ENCODE results near the gene DDX60. TPM values are rescaled to one million over a fixed set of nuclear protein-coding genes. Genes with fewer than 3 reads are reported as not detected.
"Not testable (repeated sequence)": the region's sequence is repeated elsewhere in the genome, so short reads cannot be mapped to it uniquely, and the experiment has no call there.

The DDX60 gene
- polyA plus RNA-seq (ENCODE audit: insufficient read length): 5.0 TPM

DNA sequence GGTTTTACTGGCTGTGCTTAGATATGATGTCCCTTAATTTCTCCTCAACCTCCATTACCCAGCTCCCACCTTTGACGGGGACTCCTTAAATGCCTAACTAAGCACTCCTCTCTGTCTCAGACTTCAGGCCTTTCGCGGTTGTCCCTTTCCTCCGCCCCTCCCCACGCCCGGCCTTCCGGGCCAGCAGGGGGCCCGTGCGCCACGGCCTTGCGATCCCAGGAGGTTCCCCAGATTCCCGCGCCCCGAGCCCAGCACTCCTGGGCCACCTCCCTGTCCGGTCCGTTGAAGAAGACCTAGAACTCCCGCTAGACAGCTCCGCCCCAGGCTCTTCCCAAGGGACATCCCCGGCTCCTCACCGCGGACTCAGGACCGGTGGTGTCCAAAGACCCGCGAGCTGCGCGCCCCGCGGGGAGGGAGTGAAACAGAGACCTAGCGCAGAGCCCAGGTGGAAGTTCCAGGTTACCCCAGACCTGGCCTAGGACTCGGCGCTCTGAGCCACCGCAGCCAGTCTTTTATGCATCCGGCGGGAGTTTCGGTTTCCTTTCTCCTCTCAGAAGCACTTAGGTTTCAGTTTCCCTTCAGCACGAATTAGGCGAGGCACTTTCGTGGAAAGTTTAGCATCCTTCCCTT, at the start of gene DDX60:
Gene DDX60 (minus strand): TSS at position 487 of the 630 bp plus-strand sequence. CDS start 7,493 bp downstream, outside the sequence.
- peak; percentile 85 for DNase-seq

- no peak for DNase-seq
These were observed 48.5 kb upstream of the DDX60 start for GRCh38 chr4:168367065-168367464.

GRCh38 chr4:168362025-168362401, 43.5 kb upstream of the DDX60 start:
- no peak for DNase-seq

DNA sequence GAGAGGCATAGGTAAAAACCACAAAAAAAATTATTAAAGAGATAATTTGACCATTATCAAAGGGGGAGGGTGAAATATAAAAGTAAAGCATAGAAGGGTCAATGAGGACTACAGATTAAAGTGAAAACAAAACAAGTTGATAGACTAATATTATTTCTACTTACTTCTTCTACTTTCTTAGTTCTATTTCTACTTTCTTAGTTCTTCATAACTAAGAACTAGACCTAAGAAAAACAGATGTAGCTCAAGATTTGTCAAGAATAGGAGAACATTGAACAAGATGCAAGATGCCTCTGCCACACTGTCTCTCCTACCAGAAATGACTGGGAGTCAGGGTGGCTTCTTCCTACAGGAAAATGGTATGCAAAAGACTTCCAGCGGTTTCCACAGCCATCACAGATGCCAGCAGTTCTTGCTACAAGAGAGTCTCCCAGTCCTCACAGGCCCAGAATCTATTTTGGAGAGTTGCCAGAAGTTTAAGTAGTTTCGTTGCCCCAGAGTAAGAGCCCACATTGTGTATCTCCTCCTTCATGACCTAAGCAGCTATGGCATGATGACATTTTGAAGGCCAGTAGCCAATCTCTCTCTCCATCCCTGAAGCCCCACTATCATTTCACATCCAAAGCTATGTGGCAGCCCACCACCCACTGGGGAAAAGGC, 42.9 kb upstream of the DDX60 start:
- DNase-seq: peak; percentile 6

DNA sequence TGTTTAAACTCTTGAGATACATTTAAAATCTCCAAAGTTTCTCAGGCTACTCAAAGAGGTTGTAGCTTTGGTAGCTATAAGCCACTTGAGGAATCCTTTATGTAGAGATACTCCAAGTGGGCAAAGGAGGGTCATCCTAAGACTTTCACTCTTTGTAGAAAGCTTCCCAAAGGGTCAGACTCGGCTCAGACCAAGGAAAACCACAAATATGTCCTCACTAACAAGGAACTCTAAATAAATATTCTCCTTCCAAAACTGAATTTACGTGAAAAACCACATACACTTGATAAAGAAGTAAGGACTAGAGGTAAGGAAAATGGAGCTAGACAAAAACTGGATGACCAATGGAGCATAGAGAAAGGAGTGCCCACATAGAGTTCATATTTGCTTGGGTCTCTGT, 41.7 kb upstream of the DDX60 start:
- DNase-seq: no peak

GRCh38 chr4:168357941-168358340, 39.4 kb upstream of the DDX60 start:
- DNase-seq: no peak

GRCh38 chr4:168353746-168354145, 35.2 kb upstream of the DDX60 start:
- DNase-seq: no peak

- DNase-seq: no peak
These were observed 19.0 kb upstream of the DDX60 start for GRCh38 chr4:168337550-168337940.

DNA sequence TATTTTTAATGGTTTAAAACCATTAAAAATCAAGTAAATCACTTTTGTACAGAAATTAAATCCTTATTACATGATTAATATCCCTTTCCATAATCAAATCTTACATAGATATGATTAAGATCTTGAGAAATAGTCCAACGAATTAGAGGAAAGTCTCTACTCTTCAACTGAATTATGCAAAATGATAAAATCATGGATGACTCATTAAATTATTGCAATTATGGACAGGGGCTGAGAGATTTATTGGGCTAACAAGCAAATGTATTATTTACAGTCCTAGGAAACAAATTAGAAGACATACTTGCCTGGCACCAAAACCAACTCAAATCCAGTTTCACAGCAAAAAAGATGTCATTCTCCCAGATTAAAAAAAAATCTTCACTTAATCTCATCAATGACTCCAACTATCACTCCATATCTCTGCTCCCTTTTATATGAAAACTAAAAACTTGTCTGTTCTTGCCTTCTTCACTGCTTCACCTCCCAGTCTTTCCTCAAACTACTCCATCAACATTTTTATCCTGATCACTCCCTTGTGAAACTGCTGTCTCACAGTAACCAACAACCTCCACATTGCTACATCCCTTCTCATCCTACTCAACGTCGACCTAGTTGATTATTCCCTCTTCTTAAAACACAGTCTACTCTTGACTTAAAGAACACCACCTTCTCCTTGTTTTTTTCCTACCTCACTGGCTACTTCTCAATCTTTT, 18.4 kb upstream of the DDX60 start:
- no peak for DNase-seq

DNA sequence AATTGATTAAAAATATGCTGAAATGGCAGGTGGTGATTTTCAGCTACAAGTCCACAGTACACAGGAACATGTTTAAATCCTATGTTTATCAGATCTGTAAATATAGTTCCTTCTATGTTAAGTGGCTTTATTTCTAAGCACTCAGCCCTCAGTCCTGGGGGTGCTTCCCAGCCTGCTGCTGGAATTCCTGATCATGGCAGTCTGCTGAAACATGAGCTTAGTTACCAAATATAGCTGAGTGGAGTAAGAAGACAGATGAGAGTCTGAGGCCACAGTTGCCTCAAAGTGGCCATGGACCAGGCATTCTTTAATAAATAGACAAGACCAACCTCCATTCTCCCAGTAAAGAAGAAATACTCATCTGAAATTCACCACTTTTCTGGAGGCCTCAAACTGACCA, 17.1 kb upstream of the DDX60 start:
- DNase-seq: no peak

GRCh38 chr4:168334053-168334452, 15.5 kb upstream of the DDX60 start:
- no peak for DNase-seq

DNA sequence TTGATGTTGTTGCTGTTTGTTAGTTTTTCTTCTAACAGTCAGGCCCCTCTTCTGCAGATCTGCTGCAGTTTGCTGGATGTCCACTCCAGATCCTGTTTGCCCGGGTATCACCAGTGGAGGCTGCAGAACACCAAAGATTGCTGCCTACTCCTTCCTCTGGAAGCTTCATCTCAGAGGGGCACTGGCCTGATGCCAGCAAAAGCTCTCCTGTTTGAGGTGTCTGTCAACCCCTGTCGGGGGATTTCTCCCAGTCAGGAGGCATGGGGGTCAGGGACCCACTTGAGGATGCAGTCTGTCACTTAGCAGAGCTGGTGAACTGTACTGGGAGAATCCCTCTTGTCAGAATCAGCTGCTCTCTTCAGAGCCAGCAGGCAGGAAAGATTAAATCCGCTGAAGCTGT, 12.0 kb upstream of the DDX60 start:
- not testable (repeated sequence) for DNase-seq

DNA sequence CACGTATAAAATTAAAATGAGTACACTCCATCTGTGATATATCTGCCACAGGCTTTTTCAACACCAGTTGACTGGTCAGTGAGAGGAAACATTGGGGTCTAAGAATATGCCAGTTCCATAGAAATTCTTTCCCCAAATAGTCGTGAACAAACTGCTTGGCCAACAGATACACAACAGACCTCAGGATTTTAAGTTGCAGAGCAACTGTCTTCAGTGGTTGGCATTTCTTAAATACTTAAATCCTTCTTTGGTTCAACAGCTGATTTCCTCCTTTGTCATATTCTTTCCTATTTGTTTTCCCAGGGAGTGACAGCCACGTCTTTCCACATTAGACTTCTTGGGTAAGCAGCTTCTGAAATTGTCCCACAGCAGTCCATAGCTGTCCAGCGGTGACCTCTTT, 7.0 kb upstream of the DDX60 start:
- no peak for DNase-seq

DNA sequence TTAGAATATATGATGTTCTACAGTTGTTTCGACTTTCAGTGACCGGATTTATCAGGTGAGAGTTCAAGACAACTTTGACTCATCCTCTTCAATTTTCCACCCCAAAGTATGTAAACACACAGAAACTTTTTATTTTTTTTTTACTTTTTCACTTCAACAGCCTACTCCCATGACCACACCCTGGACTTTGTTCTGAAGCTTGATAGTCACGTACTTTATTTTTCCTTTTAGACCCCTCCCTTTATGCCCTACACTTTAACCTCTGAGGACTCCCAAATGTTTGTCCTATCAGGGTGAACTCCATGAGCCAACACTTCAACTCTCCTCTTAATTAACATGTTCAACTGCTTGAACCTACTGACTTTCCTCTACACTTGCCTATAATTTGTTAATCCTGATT, 2.5 kb upstream of the DDX60 start:
- DNase-seq: no peak

DNA sequence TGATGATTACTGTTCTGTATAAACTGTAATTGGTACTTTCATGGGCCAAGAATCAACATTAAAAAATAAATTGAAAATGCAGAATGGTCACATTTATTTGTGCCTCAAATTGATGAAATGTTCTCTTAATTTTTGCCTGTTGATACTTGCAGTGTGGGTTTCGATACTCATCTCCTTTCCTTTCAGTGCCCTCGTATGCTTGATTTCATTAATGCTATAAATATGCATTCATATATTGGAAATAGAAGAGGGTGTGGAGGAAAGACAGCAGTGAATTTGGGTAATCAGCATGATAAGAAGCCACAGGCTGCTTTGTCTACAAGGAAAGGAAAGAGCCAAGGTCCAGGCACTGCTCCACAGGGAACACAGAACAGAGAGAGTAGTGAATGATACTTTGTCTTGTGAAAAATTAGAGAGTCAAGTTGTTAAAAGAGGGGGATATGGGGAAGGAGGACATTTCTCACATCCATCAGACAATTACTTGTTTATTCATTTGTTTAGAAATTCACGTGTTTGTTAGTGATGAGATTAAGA, 1.0 kb upstream of the DDX60 start:
- no peak for DNase-seq

GRCh38 chr4:168317621-168318020, 931 bp downstream of the DDX60 start:
- no peak for DNase-seq

GRCh38 chr4:168309781-168310180, 8.8 kb downstream of the DDX60 start:
- DNase-seq: no peak

DNA sequence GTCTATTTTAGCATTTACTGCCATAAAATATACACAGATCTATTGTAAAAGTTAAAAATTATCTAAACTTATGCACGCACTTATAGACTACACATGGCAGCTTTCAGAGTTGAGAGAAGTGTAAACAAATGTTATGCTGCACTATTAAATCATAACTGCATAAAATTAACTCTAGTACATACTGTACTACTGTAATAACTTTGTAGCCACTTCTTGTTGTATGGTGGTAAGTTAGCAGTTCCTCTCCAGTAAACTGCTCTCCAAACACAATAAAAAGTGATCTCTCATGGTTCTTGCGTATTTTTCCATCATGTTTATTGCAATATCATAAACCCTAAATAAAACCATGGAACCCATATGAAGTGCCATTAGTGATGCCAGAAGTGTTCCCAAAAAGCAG, 9.6 kb downstream of the DDX60 start:
- no peak for DNase-seq

GRCh38 chr4:168306476-168306875, 12.1 kb downstream of the DDX60 start:
- DNase-seq: no peak

DNA sequence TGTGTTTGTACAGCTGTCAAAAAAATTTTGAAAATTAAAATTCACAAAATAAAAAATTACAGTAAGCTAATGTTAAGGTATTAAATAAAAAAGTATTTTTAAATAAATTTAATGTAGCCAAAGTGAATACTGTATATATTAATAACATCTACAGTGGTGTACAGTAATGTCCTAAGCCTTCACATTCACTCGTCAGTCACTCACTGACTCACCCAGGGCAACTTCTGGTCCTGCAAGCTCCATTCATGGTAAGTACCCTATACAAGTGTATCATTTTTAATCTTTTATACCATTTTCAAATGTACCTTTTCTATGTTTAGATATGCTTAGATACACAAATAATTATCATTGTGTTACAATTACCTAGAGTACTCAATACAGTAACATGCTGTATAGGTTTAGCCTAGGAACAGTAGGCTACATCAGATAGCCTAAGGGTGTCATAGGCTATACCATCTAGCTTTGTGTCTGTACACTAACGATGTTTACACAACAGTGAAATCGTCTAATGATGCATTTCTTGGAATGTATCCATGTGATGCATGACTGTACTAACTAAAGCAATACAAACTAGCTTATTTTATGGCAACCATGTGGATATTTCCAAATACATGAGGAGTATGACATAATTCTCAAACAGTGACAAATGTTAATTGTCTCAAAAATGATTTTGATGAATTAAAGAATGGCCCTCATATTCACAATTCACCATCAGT, 13.7 kb downstream of the DDX60 start:
- DNase-seq: no peak

DNA sequence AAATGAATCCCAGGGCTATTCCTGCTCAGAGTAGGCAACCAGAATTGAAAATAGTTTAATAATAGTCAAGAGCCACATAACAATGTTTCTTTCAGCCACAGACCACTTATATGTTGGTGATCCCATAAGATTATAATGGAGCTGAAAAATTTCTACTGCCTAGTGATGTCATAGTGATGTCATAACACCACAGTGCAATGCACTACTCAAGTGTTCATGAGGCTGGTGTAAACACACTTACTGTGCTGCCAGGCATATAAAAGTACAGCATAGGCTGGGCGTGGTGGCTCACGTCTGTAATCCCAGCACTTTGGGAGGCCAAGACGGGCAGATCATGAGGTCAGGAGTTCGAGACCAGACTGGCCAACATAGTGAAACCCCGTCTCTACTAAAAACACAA, 15.1 kb downstream of the DDX60 start:
- DNase-seq: not testable (repeated sequence)

DNA sequence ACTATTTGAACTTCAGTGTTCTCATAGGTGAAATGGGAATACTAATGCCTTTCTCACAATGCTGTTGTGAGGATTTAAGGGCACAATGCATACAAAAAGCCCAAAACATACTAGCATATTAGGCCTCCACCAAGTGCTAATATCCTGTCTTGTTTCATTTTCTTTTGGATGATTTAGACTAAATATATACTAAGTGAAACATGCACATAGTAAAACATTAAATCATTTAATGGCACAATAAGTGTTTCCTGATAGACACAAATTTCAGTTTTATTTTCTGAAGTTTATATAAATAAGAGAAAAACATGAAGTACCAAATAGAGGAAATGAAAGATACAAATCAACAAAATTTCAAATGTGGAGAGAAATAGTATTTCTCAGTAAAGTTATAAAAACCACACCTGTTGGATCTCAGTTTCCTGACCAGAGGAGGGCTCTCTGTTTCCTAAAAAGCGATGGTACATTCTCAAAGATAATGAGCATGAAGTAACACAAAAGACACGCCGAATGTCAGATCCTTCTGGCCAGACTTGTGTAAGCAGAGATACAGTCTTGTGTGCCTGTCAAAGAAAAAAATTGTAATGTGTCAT, 25.1 kb downstream of the DDX60 start:
- no peak for DNase-seq

DNA sequence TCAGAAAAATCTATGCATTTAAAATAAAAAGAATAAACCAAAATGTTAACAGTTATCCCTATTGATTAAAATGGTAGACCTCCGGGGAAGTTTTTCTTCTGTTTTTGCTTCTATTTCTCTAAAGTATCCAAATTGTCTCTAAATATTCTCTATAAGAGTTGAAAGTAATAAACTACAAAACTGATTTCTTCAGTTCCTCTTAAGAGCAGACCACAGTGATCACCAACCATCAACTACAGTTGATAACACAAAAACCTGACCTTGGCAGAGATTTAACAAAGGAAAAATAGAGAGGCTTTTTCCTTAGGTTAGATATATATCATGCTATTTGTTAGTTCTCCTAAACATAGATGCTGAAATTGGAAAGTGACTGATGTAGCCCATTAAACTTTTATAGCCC, 27.3 kb downstream of the DDX60 start:
- DNase-seq: no peak
